Activated naive CD4-positive, alpha-beta T cell treated with anti-CD3 and anti-CD28 coated beads, Interleukin-2, amount 50 U/mL, for 24 hours (primary cell): ENCODE results near the gene IL10RB.

Experiments used
- H3K27ac Mint-ChIP-seq: one replicate; pipeline ENCODE4 v1.8.0; 2021; ENCODE audit warnings: mild to moderate bottlenecking, mixed read lengths
- H3K27me3 Mint-ChIP-seq: one replicate; pipeline ENCODE4 v1.8.0; 2021; ENCODE audit warnings: mixed read lengths
- H3K36me3 Mint-ChIP-seq: one replicate; pipeline ENCODE4 v1.8.0; 2021; ENCODE audit warnings: mixed read lengths
- H3K4me1 Mint-ChIP-seq: one replicate; pipeline ENCODE4 v1.8.0; 2021; ENCODE audit warnings: mixed read lengths
- H3K4me3 Mint-ChIP-seq: one replicate; pipeline ENCODE4 v1.8.0; 2021; ENCODE audit warnings: mild to moderate bottlenecking, mixed read lengths
- H3K9me3 Mint-ChIP-seq: one replicate; pipeline ENCODE4 v1.8.0; 2021; ENCODE audit warnings: mixed read lengths

IL10RB gene

GRCh38 chr21:33296156-33296555 is 30.0 kb downstream of the IL10RB start:
- no peaks in the 10 kb centered on the region for H3K9me3 Mint-ChIP-seq

GRCh38 chr21:33299181-33299752 is 33.1 kb downstream of the IL10RB start:
- peaks cover 61% of the 10 kb centered on the region for H3K4me1 Mint-ChIP-seq
- no peaks in the 10 kb centered on the region for H3K9me3 Mint-ChIP-seq
- H3K27ac Mint-ChIP-seq, result peak overlapping the region; percentile 92
- peaks cover 3% of the 10 kb centered on the region for H3K36me3 Mint-ChIP-seq
- no peaks in the 10 kb centered on the region for H3K27me3 Mint-ChIP-seq
- H3K4me3 Mint-ChIP-seq, result peak overlapping the region; percentile 67

More at GRCh38 chr21:33296156-33296555, 30.0 kb downstream of the IL10RB start:
- Mint-ChIP-seq H3K4me1 (peaks cover 70% of the 10 kb centered on the region), H3K27me3 (no peaks in the 10 kb centered on the region), H3K36me3 (peaks cover 3% of the 10 kb centered on the region), H3K4me3 (no peak overlapping the region), H3K27ac (peak overlapping the region; percentile 41)

- Mint-ChIP-seq H3K9me3 (no peaks in the 10 kb centered on the region), H3K4me3 (peak overlapping the region; percentile 26), H3K27ac (peak overlapping the region; percentile 81), H3K27me3 (no peaks in the 10 kb centered on the region), H3K4me1 (peaks cover 63% of the 10 kb centered on the region), H3K36me3 (peaks cover 1% of the 10 kb centered on the region)
These were observed 34.8 kb downstream of the IL10RB start for GRCh38 chr21:33300701-33301631.

- Mint-ChIP-seq H3K36me3 (peaks cover 1% of the 10 kb centered on the region), H3K27me3 (no peaks in the 10 kb centered on the region), H3K27ac (no peak overlapping the region), H3K9me3 (no peaks in the 10 kb centered on the region), H3K4me3 (no peak overlapping the region), H3K4me1 (peaks cover 63% of the 10 kb centered on the region)
These were observed 35.5 kb downstream of the IL10RB start for GRCh38 chr21:33301632-33302002.

- Mint-ChIP-seq H3K4me3 (no peak overlapping the region), H3K9me3 (no peaks in the 10 kb centered on the region), H3K27me3 (no peaks in the 10 kb centered on the region), H3K36me3 (peaks cover 1% of the 10 kb centered on the region), H3K4me1 (peaks cover 62% of the 10 kb centered on the region), H3K27ac (peak overlapping the region; percentile 63)
These were observed 35.9 kb downstream of the IL10RB start for GRCh38 chr21:33302055-33302454.

- H3K4me1 Mint-ChIP-seq, result peaks cover 57% of the 10 kb centered on the region
- H3K4me3 Mint-ChIP-seq, result no peak overlapping the region
- H3K9me3 Mint-ChIP-seq, result no peaks in the 10 kb centered on the region
- H3K36me3 Mint-ChIP-seq, result no peaks in the 10 kb centered on the region
- no peak overlapping the region for H3K27ac Mint-ChIP-seq
- no peaks in the 10 kb centered on the region for H3K27me3 Mint-ChIP-seq
These were observed 36.6 kb downstream of the IL10RB start for GRCh38 chr21:33302796-33303195.

GRCh38 chr21:33305344-33305671 is 39.1 kb downstream of the IL10RB start:
- Mint-ChIP-seq H3K4me1 (peaks cover 48% of the 10 kb centered on the region), H3K9me3 (no peaks in the 10 kb centered on the region), H3K4me3 (no peak overlapping the region), H3K27ac (no peak overlapping the region), H3K27me3 (no peaks in the 10 kb centered on the region), H3K36me3 (no peaks in the 10 kb centered on the region)

- H3K27me3 Mint-ChIP-seq, result no peaks in the 10 kb centered on the region
- no peaks in the 10 kb centered on the region for H3K9me3 Mint-ChIP-seq
- H3K4me3 Mint-ChIP-seq, result no peak overlapping the region
- H3K36me3 Mint-ChIP-seq, result no peaks in the 10 kb centered on the region
- H3K4me1 Mint-ChIP-seq, result peaks cover 42% of the 10 kb centered on the region
- H3K27ac Mint-ChIP-seq, result no peak overlapping the region
These were observed 39.8 kb downstream of the IL10RB start for GRCh38 chr21:33305938-33306337.

GRCh38 chr21:33308586-33309490 is 42.7 kb downstream of the IL10RB start:
- Mint-ChIP-seq H3K27me3 (no peaks in the 10 kb centered on the region), H3K9me3 (no peaks in the 10 kb centered on the region), H3K4me1 (peaks cover 26% of the 10 kb centered on the region), H3K27ac (no peak overlapping the region), H3K4me3 (no peak overlapping the region), H3K36me3 (no peaks in the 10 kb centered on the region)

GRCh38 chr21:33309778-33310177 is 43.6 kb downstream of the IL10RB start:
- H3K4me3 Mint-ChIP-seq, result no peak overlapping the region

GRCh38 chr21:33312121-33312520 is 46.0 kb downstream of the IL10RB start:
- no peaks in the 10 kb centered on the region for H3K36me3 Mint-ChIP-seq
- no peaks in the 10 kb centered on the region for H3K9me3 Mint-ChIP-seq
- no peak overlapping the region for H3K27ac Mint-ChIP-seq
- peaks cover 19% of the 10 kb centered on the region for H3K4me1 Mint-ChIP-seq
- H3K4me3 Mint-ChIP-seq, result no peak overlapping the region
- H3K27me3 Mint-ChIP-seq, result no peaks in the 10 kb centered on the region

More at GRCh38 chr21:33309778-33310177, 43.6 kb downstream of the IL10RB start:
- Mint-ChIP-seq H3K27me3 (no peaks in the 10 kb centered on the region), H3K36me3 (no peaks in the 10 kb centered on the region), H3K4me1 (peaks cover 21% of the 10 kb centered on the region), H3K27ac (no peak overlapping the region), H3K9me3 (no peaks in the 10 kb centered on the region)

GRCh38 chr21:33313183-33313582 is 47.0 kb downstream of the IL10RB start:
- Mint-ChIP-seq H3K36me3 (no peaks in the 10 kb centered on the region), H3K27me3 (no peaks in the 10 kb centered on the region), H3K4me3 (no peak overlapping the region), H3K9me3 (no peaks in the 10 kb centered on the region), H3K4me1 (peaks cover 13% of the 10 kb centered on the region), H3K27ac (no peak overlapping the region)

- Mint-ChIP-seq H3K9me3 (no peaks in the 10 kb centered on the region), H3K4me3 (no peak overlapping the region), H3K27ac (no peak overlapping the region), H3K4me1 (peaks cover 9% of the 10 kb centered on the region), H3K36me3 (no peaks in the 10 kb centered on the region), H3K27me3 (no peaks in the 10 kb centered on the region)
These were observed 47.4 kb downstream of the IL10RB start for GRCh38 chr21:33313611-33314010.

GRCh38 chr21:33314111-33314510 is 47.9 kb downstream of the IL10RB start:
- no peak overlapping the region for H3K4me3 Mint-ChIP-seq
- H3K36me3 Mint-ChIP-seq, result no peaks in the 10 kb centered on the region
- H3K4me1 Mint-ChIP-seq, result peaks cover 4% of the 10 kb centered on the region
- H3K27me3 Mint-ChIP-seq, result no peaks in the 10 kb centered on the region
- H3K27ac Mint-ChIP-seq, result no peak overlapping the region
- H3K9me3 Mint-ChIP-seq, result no peaks in the 10 kb centered on the region

GRCh38 chr21:33315946-33316710 is 50.0 kb downstream of the IL10RB start:
- Mint-ChIP-seq H3K9me3 (no peaks in the 10 kb centered on the region), H3K36me3 (no peaks in the 10 kb centered on the region), H3K27me3 (no peaks in the 10 kb centered on the region), H3K4me1 (no peaks in the 10 kb centered on the region), H3K4me3 (no peak overlapping the region), H3K27ac (no peak overlapping the region)
